Smooth muscle cell (in vitro differentiated cells): ENCODE data around the gene LRP11. TPM values are rescaled to one million over a fixed set of nuclear protein-coding genes. Genes with fewer than 3 reads are reported as not detected.
A peak's percentile ranks its signal among the peaks of the same experiment; 100 is the strongest.

ENCODE experiments used
- DNase-seq: peaks from one replicate; lab custom pipeline; 2025; ENCODE audit not compliant: unreplicated experiment; lab: John Stamatoyannopoulos, UW
- H2AFZ ChIP-seq: fragments of 200-600 bp; sonication (generic); 2 replicates; pipeline ENCODE4 v1.6.0; 2016; ENCODE audit warnings: antibody characterized with exemption, low read depth, mild to moderate bottlenecking
- H3F3A ChIP-seq: fragments of 200-600 bp; sonication (generic); 2 replicates; pipeline ENCODE4 v1.6.0; 2017; ENCODE audit warnings: antibody characterized with exemption, low read depth
- H3K27ac ChIP-seq: fragments of 200-600 bp; sonication (generic); 2 replicates; pipeline ENCODE4 v1.5.1; 2016; ENCODE audit warnings: low read depth, mild to moderate bottlenecking
- H3K27me3 ChIP-seq: fragments of 200-600 bp; sonication (generic); 2 replicates; pipeline ENCODE4 v1.6.1; 2016; ENCODE audit warnings: low read depth, mild to moderate bottlenecking
- H3K36me3 ChIP-seq: fragments of 200-600 bp; sonication (generic); 2 replicates; pipeline ENCODE4 v1.5.1; 2016; ENCODE audit warnings: low read depth
- H3K4me1 ChIP-seq: fragments of 200-600 bp; sonication (generic); 2 replicates; pipeline ENCODE4 v1.5.1; 2016; ENCODE audit warnings: low read depth
- H3K4me2 ChIP-seq: fragments of 200-600 bp; sonication (generic); 2 replicates; pipeline ENCODE4 v1.6.0; 2016; ENCODE audit warnings: mild to moderate bottlenecking
- H3K4me3 ChIP-seq: fragments of 200-600 bp; sonication (generic); 2 replicates; pipeline ENCODE4 v1.5.1; 2016; ENCODE audit warnings: mild to moderate bottlenecking
- H3K79me2 ChIP-seq: fragments of 200-600 bp; sonication (generic); 2 replicates; pipeline ENCODE4 v1.6.0; 2016; ENCODE audit warnings: low read depth, mild to moderate bottlenecking
- H3K9ac ChIP-seq: fragments of 200-600 bp; sonication (generic); 2 replicates; pipeline ENCODE4 v1.6.0; 2016; ENCODE audit warnings: low read depth
- H3K9me3 ChIP-seq: fragments of 200-600 bp; sonication (generic); replicated peaks from 2 replicates; pipeline ENCODE4 v1.5.1; 2016; ENCODE audit warnings: low read depth
- H4K20me1 ChIP-seq: fragments of 200-600 bp; sonication (generic); 2 replicates; pipeline ENCODE4 v1.6.0; 2016; ENCODE audit warnings: low read depth
- CTCF ChIP-seq: fragments of 200-600 bp; sonication (generic); IDR thresholded peaks from 2 replicates; pipeline ENCODE4 v1.5.1; 2017; ENCODE audit warnings: borderline replicate concordance, mild to moderate bottlenecking, antibody characterized with exemption; ENCODE audit not compliant: insufficient read depth, poor library complexity, severe bottlenecking
- WGBS: methylation state at CpG from one replicate; pipeline ENCODE4 v1.1.7; 2016; ENCODE audit warnings: low lambda C conversion rate; 5-methylcytosine and 5-hydroxymethylcytosine counted together
- polyA plus RNA-seq: library from polyadenylated mRNA; unstranded; fragments of >200 nt; fragmentation: Nextera tagmentation; extraction: Ambion mirVana; gene quantifications from 2 replicates; pipeline ENCODE4 v1.2.1, GENCODE V29; 2016
- total RNA-seq: library from RNA; depleted of rRNA; stranded (reverse); fragments of >200 nt; gene quantifications from 2 replicates; pipeline ENCODE4 v1.2.3, GENCODE V29; 2014

LRP11 gene
- total and polyA plus RNA-seq, 2 experiments from 2014 or later = 69.5 to 75.3 TPM

GRCh38 chr6:149842331-149842730, 21.8 kb downstream of the LRP11 start:
- Histone ChIP-seq H3K4me2 (no peak overlapping the region), H3K4me1 (peaks cover 8% of the 10 kb centered on the region), H3K79me2 (no peaks in the 10 kb centered on the region), H3F3A (peaks cover 11% of the 10 kb centered on the region), H2AFZ (no peak overlapping the region), H3K4me3 (no peak overlapping the region), H3K36me3 (no peaks in the 10 kb centered on the region), H3K9ac (no peak overlapping the region), H3K9me3 (no peaks in the 10 kb centered on the region), H3K27me3 (no peaks in the 10 kb centered on the region), H3K27ac (no peak overlapping the region), H4K20me1 (peaks cover 15% of the 10 kb centered on the region)
- DNase-seq = no peak
- TF ChIP-seq CTCF = no peak
- 91% methylated on average over 7 of the region's 7 CpGs for WGBS

GRCh38 chr6:149840345-149841075, 23.6 kb downstream of the LRP11 start:
- Histone ChIP-seq H3F3A (peaks cover 7% of the 10 kb centered on the region), H3K9me3 (no peaks in the 10 kb centered on the region), H3K27me3 (no peaks in the 10 kb centered on the region), H3K4me3 (no peak overlapping the region), H2AFZ (no peak overlapping the region), H3K27ac (peak overlapping the region; percentile 50), H4K20me1 (no peaks in the 10 kb centered on the region), H3K79me2 (no peaks in the 10 kb centered on the region), H3K4me1 (peaks cover 6% of the 10 kb centered on the region), H3K9ac (no peak overlapping the region), H3K4me2 (no peak overlapping the region), H3K36me3 (no peaks in the 10 kb centered on the region)
- DNase-seq = no peak
- TF ChIP-seq CTCF = peak; percentile 51
- WGBS = 23% methylated on average over 8 of the region's 8 CpGs

- Histone ChIP-seq H3K27ac (peak overlapping the region; percentile 30), H4K20me1 (peaks cover 6% of the 10 kb centered on the region), H3K4me2 (no peak overlapping the region), H2AFZ (no peak overlapping the region), H3K79me2 (no peaks in the 10 kb centered on the region), H3K36me3 (peaks cover 5% of the 10 kb centered on the region), H3K9me3 (no peaks in the 10 kb centered on the region), H3F3A (no peaks in the 10 kb centered on the region), H3K9ac (no peak overlapping the region), H3K27me3 (no peaks in the 10 kb centered on the region), H3K4me3 (no peak overlapping the region), H3K4me1 (no peaks in the 10 kb centered on the region)
- peak; percentile 26 for DNase-seq
- WGBS = 47% methylated on average over 5 of the region's 5 CpGs
- peak; percentile 90 for TF ChIP-seq CTCF
These were observed 29.4 kb downstream of the LRP11 start for GRCh38 chr6:149834513-149835481.
